HG03060 (cell line): ENCODE measurements around the gene JUNB.

Source experiments
- ATAC-seq: cut with Tn5 transposase; IDR thresholded peaks from one replicate; pipeline ENCODE4 v1.9.1; 2021; ENCODE audit warnings: low read depth, moderate number of reproducible peaks; ENCODE audit not compliant: unreplicated experiment

The JUNB gene

DNA sequence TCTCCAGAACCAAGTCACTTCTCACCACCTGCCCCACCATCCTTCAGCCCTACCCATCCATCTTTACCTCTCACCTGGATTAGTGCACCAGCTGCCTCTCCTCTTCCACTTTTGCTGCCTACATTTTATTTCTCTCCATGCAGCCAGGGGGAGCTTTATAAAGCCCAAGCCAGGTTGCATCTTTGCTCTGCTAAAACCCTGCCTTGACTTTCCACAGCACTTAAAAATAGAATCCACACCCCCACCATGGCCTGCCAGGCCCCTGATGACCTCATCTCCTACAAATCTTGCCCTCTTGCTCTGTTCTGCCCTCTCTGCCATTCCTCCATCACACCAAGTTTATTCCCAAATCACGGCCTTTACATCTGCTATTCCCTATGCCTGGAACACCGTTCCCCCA, 17.7 kb upstream of the JUNB start:
- no peak for ATAC-seq

- ATAC-seq = no peak
Measured at GRCh38 chr19:12774588-12775555, 16.4 kb upstream of the JUNB start, which contains the start of gene HOOK2. HOOK2 (minus strand) TSS chr19:12775552; CDS start chr19:12775449, 103 bp downstream.

- ATAC-seq = no peak
Measured at GRCh38 chr19:12777217-12778016, 13.9 kb upstream of the JUNB start.

- ATAC-seq = no peak
Measured at GRCh38 chr19:12778017-12778904, 13.0 kb upstream of the JUNB start.

GRCh38 chr19:12778905-12779161, 12.5 kb upstream of the JUNB start:
- no peak for ATAC-seq

DNA sequence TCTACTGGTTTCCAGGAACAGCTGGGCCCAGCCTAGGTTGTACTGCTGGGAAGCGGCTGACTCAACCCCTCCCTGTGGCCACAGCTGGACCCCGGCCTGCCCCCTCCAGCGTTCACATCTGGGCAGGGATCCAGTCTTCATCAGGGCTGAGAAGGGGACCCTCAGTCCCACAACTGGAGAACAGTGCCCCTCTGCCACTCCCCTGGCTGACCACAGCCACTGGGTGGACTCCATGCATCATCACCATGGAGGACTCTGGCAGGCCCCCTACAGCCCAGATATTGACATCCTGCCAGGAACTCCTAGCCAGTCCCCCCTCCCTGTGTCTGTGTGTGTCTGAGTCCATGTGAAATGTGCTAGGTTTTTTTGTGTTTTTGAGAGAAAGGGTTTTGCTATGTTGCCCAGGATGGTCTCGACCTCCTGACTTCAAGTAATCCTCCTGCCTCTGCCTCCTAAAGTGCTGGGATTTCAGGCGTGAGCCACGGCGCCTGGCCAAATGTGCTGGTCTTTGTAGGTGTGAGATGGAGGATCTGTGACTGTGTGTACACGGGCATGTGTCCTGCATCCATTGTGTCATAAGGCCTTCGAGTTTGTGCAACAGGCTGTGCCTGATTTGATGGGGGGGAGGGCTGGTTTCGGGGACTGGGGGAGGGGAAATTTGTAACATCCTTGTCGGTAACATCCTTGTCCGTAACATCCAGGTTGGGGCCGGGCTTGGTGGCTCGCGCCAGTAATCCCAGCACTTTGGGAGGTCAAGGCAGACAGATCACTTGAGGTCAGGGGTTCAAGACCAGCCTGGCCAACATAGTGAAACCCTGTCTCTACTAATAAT, 11.9 kb upstream of the JUNB start:
- ATAC-seq = no peak

DNA sequence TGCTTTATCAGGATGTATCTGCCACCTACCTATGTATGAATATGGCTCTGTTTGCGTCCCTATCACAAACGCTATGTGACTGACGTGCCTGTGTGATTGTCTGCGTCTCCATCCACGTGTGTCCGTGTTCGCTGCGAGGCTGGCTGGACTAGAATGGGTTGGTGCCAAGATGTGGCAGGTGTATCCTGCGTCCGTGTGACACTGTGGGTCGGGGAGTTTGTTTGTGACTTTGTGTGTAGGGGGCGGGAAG, 9.2 kb upstream of the JUNB start:
- ATAC-seq = no peak

GRCh38 chr19:12782424-12783290, 8.6 kb upstream of the JUNB start:
- ATAC-seq = no peak

- ATAC-seq = no peak
Measured at GRCh38 chr19:12783291-12783848, 7.9 kb upstream of the JUNB start.

- ATAC-seq = no peak
Measured at GRCh38 chr19:12783849-12784393, 7.4 kb upstream of the JUNB start.

DNA sequence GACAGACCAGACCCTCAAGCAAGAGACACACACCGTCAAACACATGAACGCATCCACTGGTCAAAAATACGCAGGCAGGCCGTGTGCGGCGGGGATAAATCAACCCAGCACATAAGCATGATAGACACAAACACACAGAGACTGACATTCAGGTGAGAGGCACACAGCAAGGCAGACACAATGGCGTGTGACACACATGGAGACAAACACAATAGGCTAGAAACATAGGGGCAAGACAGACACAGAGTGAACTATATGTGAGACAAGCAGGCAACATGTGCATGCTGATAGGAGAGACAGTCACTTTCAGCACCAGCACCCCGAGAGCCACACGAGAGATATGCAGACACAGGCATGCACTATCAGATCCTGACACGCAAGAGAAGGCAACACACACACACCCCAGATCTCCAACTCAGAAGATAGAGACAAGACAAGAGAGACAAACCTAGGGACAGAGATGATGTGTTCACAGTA, 6.9 kb upstream of the JUNB start:
- no peak for ATAC-seq

DNA sequence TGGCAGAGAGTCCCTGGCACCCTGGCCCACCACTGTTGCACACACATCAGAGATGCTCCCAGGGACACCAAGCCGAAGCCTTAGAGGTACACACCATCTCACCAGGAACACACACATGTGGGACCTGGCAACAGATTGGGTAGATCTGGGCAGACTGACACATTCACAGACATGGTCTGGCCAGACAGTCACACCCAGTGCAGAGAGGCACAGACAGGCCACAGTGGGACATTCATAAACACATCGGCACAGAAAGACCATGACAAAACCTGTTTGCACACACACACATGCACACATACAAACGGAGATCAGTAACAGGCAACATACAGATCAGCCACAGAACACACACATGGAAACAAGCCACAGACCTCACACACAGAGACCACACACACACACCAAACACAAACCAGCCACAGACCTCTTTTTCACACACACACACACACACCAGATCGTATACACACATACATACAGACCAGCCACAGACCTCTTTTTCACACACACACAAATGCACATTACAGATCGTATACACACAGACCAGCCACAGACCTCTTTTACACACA, 6.3 kb upstream of the JUNB start:
- no peak for ATAC-seq

DNA sequence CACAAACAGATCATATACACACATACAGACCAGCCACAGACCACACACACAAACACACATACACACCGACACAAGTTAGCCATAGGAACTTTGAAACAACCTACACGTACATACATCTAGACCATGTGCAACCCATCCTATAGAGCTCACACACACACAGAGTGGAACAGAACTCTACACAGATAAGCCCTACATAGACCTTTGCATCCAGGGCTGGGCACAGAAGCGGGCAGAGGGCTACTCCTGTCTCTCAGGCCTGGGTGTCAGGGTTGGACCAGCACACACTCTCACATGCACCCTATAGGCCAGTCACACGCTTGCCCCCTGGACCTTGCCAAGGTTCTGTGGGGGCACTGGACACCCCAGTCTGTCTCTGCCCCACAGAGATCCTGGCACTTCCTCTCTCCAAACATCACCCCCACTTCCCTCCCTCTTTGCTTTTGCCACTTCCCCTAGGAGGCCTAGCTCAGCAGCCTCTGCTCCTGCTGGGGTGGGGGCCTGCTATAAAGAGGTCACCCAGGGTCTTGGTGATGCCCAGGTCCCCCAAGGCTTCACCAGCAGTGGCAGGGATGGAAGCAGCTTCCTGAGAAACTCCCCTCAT, 5.8 kb upstream of the JUNB start:
- ATAC-seq = no peak

DNA sequence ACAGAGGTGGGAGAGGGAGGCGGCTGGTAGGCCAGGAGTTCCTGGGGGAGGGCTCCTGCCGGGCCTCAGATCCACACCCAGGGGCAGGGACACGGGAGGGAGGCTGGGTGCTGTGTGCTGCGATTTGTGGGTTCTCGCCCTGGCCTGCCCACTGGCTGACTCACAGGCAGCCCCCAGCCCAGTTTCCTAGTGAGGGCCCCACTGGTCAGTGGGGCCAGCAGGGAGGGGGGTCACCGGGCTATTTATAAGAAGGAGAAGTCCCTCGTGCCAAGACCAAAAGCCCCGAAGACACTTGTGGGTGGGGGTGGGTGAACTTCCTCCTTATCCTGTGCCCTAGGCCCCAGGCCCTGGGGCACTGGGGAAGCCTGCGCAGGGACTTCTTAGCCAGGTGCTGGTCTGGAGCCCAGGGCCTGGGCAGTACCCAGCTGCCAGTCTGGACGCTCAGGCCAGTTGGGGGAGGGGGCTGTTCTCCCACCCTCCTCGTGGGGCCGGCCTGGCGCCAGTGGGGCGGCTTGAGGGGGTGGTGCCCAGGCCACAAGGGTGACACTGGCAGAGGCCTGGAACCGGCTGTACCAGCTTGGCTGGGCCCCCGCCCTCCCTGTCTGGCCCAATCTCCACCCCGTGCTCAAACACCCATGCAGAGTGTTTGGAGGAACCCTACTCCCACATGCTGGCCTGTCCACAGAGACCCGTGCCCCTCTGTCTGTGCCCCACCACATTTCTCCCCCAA, 5.0 kb upstream of the JUNB start:
- ATAC-seq = no peak

- ATAC-seq = no peak
Measured at GRCh38 chr19:12786952-12787351, 4.3 kb upstream of the JUNB start.

GRCh38 chr19:12787458-12787857, 3.8 kb upstream of the JUNB start:
- ATAC-seq = no peak

DNA sequence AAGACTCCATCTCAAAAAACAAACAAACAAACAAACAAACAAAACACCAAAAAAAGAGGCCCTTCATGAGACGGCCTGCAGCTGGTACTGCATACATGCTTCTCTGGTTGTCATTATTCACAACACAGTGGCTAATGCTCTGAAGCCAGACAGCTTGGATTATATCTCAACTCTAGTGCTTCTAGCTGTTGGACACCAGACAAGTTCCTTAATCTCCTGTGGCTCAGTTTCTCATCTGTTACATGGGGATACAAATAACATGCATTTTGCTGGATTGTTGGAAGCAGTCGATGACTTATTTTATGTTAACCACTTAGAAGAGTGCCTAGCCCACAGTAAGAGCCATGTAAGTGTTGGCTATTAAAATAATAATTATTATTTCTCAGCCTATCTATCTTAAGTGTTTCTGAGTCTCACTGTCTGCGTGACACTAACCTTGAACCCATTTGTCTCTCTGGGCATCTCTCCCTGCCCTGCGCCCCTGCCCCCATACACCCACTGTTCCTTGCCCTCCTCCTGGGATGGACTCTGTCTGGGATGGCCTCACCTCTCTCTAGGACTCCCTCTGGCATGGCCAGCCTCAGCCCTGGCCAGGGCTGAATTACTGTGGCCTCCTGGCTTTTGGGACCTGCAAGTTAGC, 3.1 kb upstream of the JUNB start:
- ATAC-seq = no peak
